HFFc6 (cell line): Measurements from ENCODE around the gene PCARE. TPM values are rescaled to one million over a fixed set of nuclear protein-coding genes. Genes with fewer than 3 reads are reported as not detected.

Experiments
- DNase-seq: peaks from one replicate; pipeline ENCODE4 v3.0.0-alpha.2; 2018
- H3K27ac Mint-ChIP-seq: 2 replicates; pipeline ENCODE4 v1.8.0; 2020; ENCODE audit warnings: mild to moderate bottlenecking, mixed read lengths
- H3K27me3 Mint-ChIP-seq: 2 replicates; pipeline ENCODE4 v1.8.0; 2021; ENCODE audit warnings: mild to moderate bottlenecking, moderate library complexity, mixed read lengths; ENCODE audit not compliant: insufficient read depth
- H3K36me3 Mint-ChIP-seq: 2 replicates; pipeline ENCODE4 v1.8.0; 2021; ENCODE audit warnings: low read depth, mixed read lengths
- H3K4me1 Mint-ChIP-seq: 2 replicates; pipeline ENCODE4 v1.8.0; 2020; ENCODE audit warnings: low read depth, mixed read lengths
- H3K4me3 Mint-ChIP-seq: 2 replicates; pipeline ENCODE4 v1.8.0; 2020; ENCODE audit warnings: mild to moderate bottlenecking, moderate library complexity, mixed read lengths
- H3K9me3 Mint-ChIP-seq: 2 replicates; pipeline ENCODE4 v1.8.0; 2020; ENCODE audit warnings: mild to moderate bottlenecking, mixed read lengths
- total RNA-seq, 6 experiments: library from RNA; stranded (reverse); fragmentation: NEBNext Ultra II Directional; extraction: Animal tissue kit (Norgen Biotek cat#: 25700); gene quantifications; 2 replicates in 1 of 6; 3 replicates in 5 of 6; pipeline ENCODE4 v1.2.3, GENCODE V29; 2021
- TF ChIP-seq, protein P1 (sequence below): fragments of 200-600 bp; sonication (generic); IDR thresholded peaks from 2 replicates; pipeline ENCODE4 v1.5.0; 2021; ENCODE audit warnings: antibody characterized with exemption, mild to moderate bottlenecking

The PCARE gene
- total RNA-seq, 6 experiments from 2014 or later = not detected

- no peak for DNase-seq
- no peaks in the 10 kb centered on the region for H3K4me1 Mint-ChIP-seq
- H3K27ac Mint-ChIP-seq = no peak overlapping the region
- H3K36me3 Mint-ChIP-seq = no peaks in the 10 kb centered on the region
- H3K27me3 Mint-ChIP-seq = peaks cover 14% of the 10 kb centered on the region
- H3K9me3 Mint-ChIP-seq = no peaks in the 10 kb centered on the region
- no peak overlapping the region for H3K4me3 Mint-ChIP-seq
- TF ChIP-seq, protein P1, sequence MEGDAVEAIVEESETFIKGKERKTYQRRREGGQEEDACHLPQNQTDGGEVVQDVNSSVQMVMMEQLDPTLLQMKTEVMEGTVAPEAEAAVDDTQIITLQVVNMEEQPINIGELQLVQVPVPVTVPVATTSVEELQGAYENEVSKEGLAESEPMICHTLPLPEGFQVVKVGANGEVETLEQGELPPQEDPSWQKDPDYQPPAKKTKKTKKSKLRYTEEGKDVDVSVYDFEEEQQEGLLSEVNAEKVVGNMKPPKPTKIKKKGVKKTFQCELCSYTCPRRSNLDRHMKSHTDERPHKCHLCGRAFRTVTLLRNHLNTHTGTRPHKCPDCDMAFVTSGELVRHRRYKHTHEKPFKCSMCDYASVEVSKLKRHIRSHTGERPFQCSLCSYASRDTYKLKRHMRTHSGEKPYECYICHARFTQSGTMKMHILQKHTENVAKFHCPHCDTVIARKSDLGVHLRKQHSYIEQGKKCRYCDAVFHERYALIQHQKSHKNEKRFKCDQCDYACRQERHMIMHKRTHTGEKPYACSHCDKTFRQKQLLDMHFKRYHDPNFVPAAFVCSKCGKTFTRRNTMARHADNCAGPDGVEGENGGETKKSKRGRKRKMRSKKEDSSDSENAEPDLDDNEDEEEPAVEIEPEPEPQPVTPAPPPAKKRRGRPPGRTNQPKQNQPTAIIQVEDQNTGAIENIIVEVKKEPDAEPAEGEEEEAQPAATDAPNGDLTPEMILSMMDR = no peak
Measured at GRCh38 chr2:29022679-29023078, 51.6 kb downstream of the PCARE start.

DNA sequence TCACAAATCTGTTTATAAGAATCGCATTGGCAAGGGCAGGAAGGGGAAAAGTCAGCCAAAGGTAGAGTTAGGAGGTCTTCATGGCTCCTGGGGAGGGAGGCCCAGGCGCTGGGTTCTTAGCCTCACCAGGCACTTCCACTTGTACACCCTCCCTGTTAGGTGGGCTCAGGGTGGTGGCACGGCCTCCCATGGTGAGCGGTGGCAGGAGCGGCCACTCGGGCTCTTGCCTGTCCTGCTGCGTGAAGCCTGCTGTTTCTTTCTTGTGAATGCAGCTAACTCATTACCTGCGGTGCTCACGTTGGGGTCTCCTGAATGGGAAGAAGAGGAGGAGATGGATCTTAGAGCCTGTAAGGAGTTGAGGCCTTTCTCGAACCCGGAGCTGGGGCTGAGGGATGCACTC is 52.4 kb downstream of the PCARE start:
- Mint-ChIP-seq H3K9me3 (no peaks in the 10 kb centered on the region), H3K4me1 (no peaks in the 10 kb centered on the region), H3K27ac (no peak overlapping the region), H3K36me3 (no peaks in the 10 kb centered on the region), H3K27me3 (peaks cover 13% of the 10 kb centered on the region), H3K4me3 (no peak overlapping the region)
- TF ChIP-seq, protein P1 = no peak
- DNase-seq = no peak

DNA sequence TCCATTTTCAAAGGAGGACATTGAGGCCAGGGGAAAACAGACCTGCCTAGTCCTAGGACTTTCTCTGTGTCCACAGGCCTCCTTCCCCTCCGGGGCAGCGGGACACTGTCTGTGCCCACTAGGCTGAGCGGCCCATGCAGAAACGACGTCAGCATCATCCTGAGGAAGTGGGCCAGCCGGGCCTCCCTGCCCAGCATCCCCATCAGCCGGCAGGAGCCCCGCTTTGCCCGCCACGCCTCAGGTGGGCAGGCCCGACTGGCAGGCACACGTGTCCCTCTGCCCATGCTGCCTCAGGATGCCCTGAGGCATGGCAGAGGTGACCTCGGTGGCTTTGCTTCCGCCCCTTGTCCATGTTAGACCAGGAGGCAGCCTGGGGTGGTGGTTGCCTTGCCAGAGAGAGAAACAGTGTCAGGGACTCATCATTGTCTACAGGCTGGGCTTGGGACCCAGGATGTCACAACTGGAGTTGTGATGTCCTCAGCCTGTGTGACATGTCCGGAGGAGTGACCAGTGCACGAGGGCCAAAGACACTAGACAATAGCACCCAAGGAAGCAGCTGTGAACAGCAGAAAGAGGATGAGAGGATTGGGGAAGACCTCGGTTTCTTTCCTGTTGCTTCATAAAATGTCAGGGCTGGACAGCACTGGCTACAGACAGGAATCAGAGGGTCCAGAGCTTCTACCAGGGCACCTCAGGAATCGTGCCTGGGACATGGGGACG is 56.4 kb downstream of the PCARE start:
- TF ChIP-seq, protein P1 = no peak
- H3K27ac Mint-ChIP-seq = no peak overlapping the region

GRCh38 chr2:29016504-29016903 is 57.8 kb downstream of the PCARE start:
- Mint-ChIP-seq H3K4me1 (peaks cover 23% of the 10 kb centered on the region), H3K4me3 (no peak overlapping the region), H3K27me3 (peaks cover 36% of the 10 kb centered on the region), H3K27ac (no peak overlapping the region), H3K9me3 (no peaks in the 10 kb centered on the region), H3K36me3 (no peaks in the 10 kb centered on the region)
- no peak for DNase-seq
- TF ChIP-seq, protein P1 = no peak

More for the DNA sequence above, 56.4 kb downstream of the PCARE start:
- no peak overlapping the region for H3K4me3 Mint-ChIP-seq
- peaks cover 32% of the 10 kb centered on the region for H3K27me3 Mint-ChIP-seq
- H3K36me3 Mint-ChIP-seq = no peaks in the 10 kb centered on the region
- no peak for DNase-seq
- H3K9me3 Mint-ChIP-seq = no peaks in the 10 kb centered on the region
- peaks cover 21% of the 10 kb centered on the region for H3K4me1 Mint-ChIP-seq

GRCh38 chr2:29015701-29016470 is 58.4 kb downstream of the PCARE start:
- TF ChIP-seq, protein P1 = no peak
- H3K27me3 Mint-ChIP-seq = peaks cover 33% of the 10 kb centered on the region
- H3K4me3 Mint-ChIP-seq = no peak overlapping the region
- no peak overlapping the region for H3K27ac Mint-ChIP-seq
- no peaks in the 10 kb centered on the region for H3K36me3 Mint-ChIP-seq
- H3K9me3 Mint-ChIP-seq = no peaks in the 10 kb centered on the region
- peaks cover 27% of the 10 kb centered on the region for H3K4me1 Mint-ChIP-seq
- no peak for DNase-seq
